ENCODE data around the gene EFCAB10. TPM values are rescaled to one million over a fixed set of nuclear protein-coding genes. Genes with fewer than 3 reads are reported as not detected.
"Not testable (repeated sequence)": the region's sequence is repeated elsewhere in the genome, so short reads cannot be mapped to it uniquely, and the experiment has no call there.

Gene EFCAB10
- total RNA-seq, 1 experiment from 2014 or later, result not detected

DNA sequence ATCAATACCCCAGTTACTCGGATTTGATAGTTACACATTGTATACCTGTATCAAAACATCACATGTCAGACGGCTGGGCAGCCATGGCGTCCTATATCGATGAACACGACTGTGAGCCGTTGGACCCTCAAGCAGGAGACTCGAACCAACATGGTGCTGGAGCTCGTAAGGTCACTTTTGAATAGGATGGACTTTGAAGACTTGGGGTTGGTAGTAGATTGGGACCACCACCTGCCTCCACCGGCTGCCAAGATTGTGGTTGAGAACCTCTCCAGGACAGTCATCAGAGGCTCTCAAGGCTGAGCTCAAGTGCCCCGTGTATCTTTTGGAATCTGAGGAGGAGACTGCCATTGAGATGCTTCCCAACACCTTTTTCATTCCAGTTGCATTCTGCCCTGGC is 51.2 kb downstream of the EFCAB10 start:
- H3K9me2 ChIP-seq (ENCODE audit: insufficient read depth), result no peaks in the 10 kb centered on the region
- no peaks in the 10 kb centered on the region; the same call in 1 of the 2 replicates for H3F3A ChIP-seq (ENCODE audit: insufficient read depth, low read depth)
- BruUV-seq (replicated peaks), result no TSS peak
- no peak overlapping the region for H3K4me2 ChIP-seq
- H4K20me1 ChIP-seq (ENCODE audit: insufficient read depth), result no peaks in the 10 kb centered on the region
- no peak overlapping the region for H2AFZ ChIP-seq
- TF ChIP-seq EZH2 (IDR thresholded peaks at IDR 0.05; ENCODE audit: low read depth), result no peak
- H3K36me3 ChIP-seq (ENCODE audit: low read depth), result no peaks in the 10 kb centered on the region
- H3K9me3 ChIP-seq (ENCODE audit: insufficient read depth, low read depth), result no peaks in the 10 kb centered on the region
- H3K4me1 ChIP-seq (replicated peaks; ENCODE audit: insufficient read depth), result peaks cover 11% of the 10 kb centered on the region
- H3K79me2 ChIP-seq (ENCODE audit: low read depth), result peaks cover 17% of the 10 kb centered on the region
- intact Hi-C loops (cut with micrococcal nuclease; ENCODE audit: unreplicated experiment), result loop anchor here (5.0 kb wide), 2 partner anchors 512 to 588 kb away; no protein-coding TSS in a partner anchor
- ChIA-PET POLR2A (ENCODE audit: unreplicated experiment) (no interaction called here), CTCF (no interaction called here)
- no peak overlapping the region for H3K27ac ChIP-seq
- H3K27me3 ChIP-seq (ENCODE audit: insufficient read depth, low read depth), result no peaks in the 10 kb centered on the region
- no peak overlapping the region for H3K4me3 ChIP-seq
- DNase-seq, result no peak

GRCh38 chr7:105527737-105528136 is 53.6 kb downstream of the EFCAB10 start:
- H3K27ac ChIP-seq; H3K4me1 ChIP-seq (replicated peaks; ENCODE audit: insufficient read depth); POLR2A ChIA-PET (ENCODE audit: unreplicated experiment); H3K9me3 ChIP-seq (ENCODE audit: insufficient read depth, low read depth); H3K4me2 ChIP-seq; H3K4me3 ChIP-seq; H3K79me2 ChIP-seq (ENCODE audit: low read depth); H2AFZ ChIP-seq; H3K27me3 ChIP-seq (ENCODE audit: insufficient read depth, low read depth); H4K20me1 ChIP-seq (ENCODE audit: insufficient read depth); H3K36me3 ChIP-seq (ENCODE audit: low read depth); H3F3A ChIP-seq (ENCODE audit: insufficient read depth, low read depth); intact Hi-C loops (cut with micrococcal nuclease; ENCODE audit: unreplicated experiment); CTCF ChIA-PET; BruUV-seq (replicated peaks); DNase-seq; H3K9me2 ChIP-seq (ENCODE audit: insufficient read depth): not testable (repeated sequence)

GRCh38 chr7:105524840-105525239 is 56.5 kb downstream of the EFCAB10 start:
- TF ChIP-seq EZH2 (IDR thresholded peaks at IDR 0.05; ENCODE audit: low read depth), result no peak
- TF ChIP-seq, protein P1, sequence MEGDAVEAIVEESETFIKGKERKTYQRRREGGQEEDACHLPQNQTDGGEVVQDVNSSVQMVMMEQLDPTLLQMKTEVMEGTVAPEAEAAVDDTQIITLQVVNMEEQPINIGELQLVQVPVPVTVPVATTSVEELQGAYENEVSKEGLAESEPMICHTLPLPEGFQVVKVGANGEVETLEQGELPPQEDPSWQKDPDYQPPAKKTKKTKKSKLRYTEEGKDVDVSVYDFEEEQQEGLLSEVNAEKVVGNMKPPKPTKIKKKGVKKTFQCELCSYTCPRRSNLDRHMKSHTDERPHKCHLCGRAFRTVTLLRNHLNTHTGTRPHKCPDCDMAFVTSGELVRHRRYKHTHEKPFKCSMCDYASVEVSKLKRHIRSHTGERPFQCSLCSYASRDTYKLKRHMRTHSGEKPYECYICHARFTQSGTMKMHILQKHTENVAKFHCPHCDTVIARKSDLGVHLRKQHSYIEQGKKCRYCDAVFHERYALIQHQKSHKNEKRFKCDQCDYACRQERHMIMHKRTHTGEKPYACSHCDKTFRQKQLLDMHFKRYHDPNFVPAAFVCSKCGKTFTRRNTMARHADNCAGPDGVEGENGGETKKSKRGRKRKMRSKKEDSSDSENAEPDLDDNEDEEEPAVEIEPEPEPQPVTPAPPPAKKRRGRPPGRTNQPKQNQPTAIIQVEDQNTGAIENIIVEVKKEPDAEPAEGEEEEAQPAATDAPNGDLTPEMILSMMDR (conservative IDR thresholded peaks at IDR 0.05), result no peak
- POLR2A ChIA-PET (ENCODE audit: unreplicated experiment), result no interaction called here

GRCh38 chr7:105524423-105524822 is 56.9 kb downstream of the EFCAB10 start:
- H3K4me2 ChIP-seq; H3K9me2 ChIP-seq (ENCODE audit: insufficient read depth); H3F3A ChIP-seq (ENCODE audit: insufficient read depth, low read depth); BruUV-seq (replicated peaks); H4K20me1 ChIP-seq (ENCODE audit: insufficient read depth); intact Hi-C loops (cut with micrococcal nuclease; ENCODE audit: unreplicated experiment); H3K4me3 ChIP-seq; H3K27me3 ChIP-seq (ENCODE audit: insufficient read depth, low read depth); H3K9me3 ChIP-seq (ENCODE audit: insufficient read depth, low read depth); DNase-seq; H3K36me3 ChIP-seq (ENCODE audit: low read depth); H3K27ac ChIP-seq; H2AFZ ChIP-seq; CTCF ChIA-PET; POLR2A ChIA-PET (ENCODE audit: unreplicated experiment): not testable (repeated sequence)
- Histone ChIP-seq H3K4me1 (replicated peaks; ENCODE audit: insufficient read depth) (peaks cover 12% of the 10 kb centered on the region), H3K79me2 (ENCODE audit: low read depth) (peaks cover 20% of the 10 kb centered on the region)

More at GRCh38 chr7:105524840-105525239, 56.5 kb downstream of the EFCAB10 start:
- Histone ChIP-seq H2AFZ (no peak overlapping the region), H3K9me2 (ENCODE audit: insufficient read depth) (no peaks in the 10 kb centered on the region), H3K4me1 (replicated peaks; ENCODE audit: insufficient read depth) (peaks cover 12% of the 10 kb centered on the region), H4K20me1 (ENCODE audit: insufficient read depth) (no peaks in the 10 kb centered on the region), H3F3A (ENCODE audit: insufficient read depth, low read depth) (peaks cover 7% of the 10 kb centered on the region; the same call in 1 of the 2 replicates), H3K27me3 (ENCODE audit: insufficient read depth, low read depth) (no peaks in the 10 kb centered on the region), H3K4me3 (no peak overlapping the region), H3K4me2 (no peak overlapping the region), H3K9me3 (ENCODE audit: insufficient read depth, low read depth) (no peaks in the 10 kb centered on the region), H3K79me2 (ENCODE audit: low read depth) (peaks cover 16% of the 10 kb centered on the region), H3K36me3 (ENCODE audit: low read depth) (0 out of 2 replicates have a peak, but pooled peaks cover under 1% of the 10 kb centered on the region), H3K27ac (no peak overlapping the region)
- CTCF ChIA-PET, result no interaction called here
- no TSS peak for BruUV-seq (replicated peaks)
- DNase-seq, result no peak
- intact Hi-C loops (cut with micrococcal nuclease; ENCODE audit: unreplicated experiment), result no loop called here

Data from PC-9 (cell line).